GM12891 (cell line): ENCODE measurements around the gene RAB35.

ENCODE experiments used
- PAX5 ChIP-seq: IDR thresholded peaks from 2 replicates; pipeline ENCODE4 v1.6.1; 2011; ENCODE audit warnings: low read length, moderate library complexity, mild to moderate bottlenecking; ENCODE audit not compliant: insufficient read depth, severe bottlenecking
- POLR2A ChIP-seq: IDR thresholded peaks from 2 replicates; pipeline ENCODE4 v1.6.1; 2011; ENCODE audit warnings: low read depth, low read length, control low read depth
- POLR2AphosphoS5 ChIP-seq: IDR thresholded peaks from 2 replicates; pipeline ENCODE4 v1.6.1; 2011; ENCODE audit warnings: low read depth, low read length, control low read depth
- SPI1 ChIP-seq: IDR thresholded peaks from 2 replicates; pipeline ENCODE4 v1.6.1; 2011; ENCODE audit warnings: low read depth, low read length, control low read depth
- TAF1 ChIP-seq: IDR thresholded peaks from 2 replicates; pipeline ENCODE4 v1.6.1; 2011; ENCODE audit warnings: low read depth, low read length, control low read depth

- no peak for TF ChIP-seq TAF1
- no peak for TF ChIP-seq POLR2A
- TF ChIP-seq PAX5 = no peak
- TF ChIP-seq SPI1 = no peak
- no peak for TF ChIP-seq POLR2AphosphoS5
Observed at GRCh38 chr12:120148011-120148410, 31.5 kb upstream of the RAB35 start.
